ENCODE results near the gene PIGV. TPM values are rescaled to one million over a fixed set of nuclear protein-coding genes. Genes with fewer than 3 reads are reported as not detected.

PIGV gene
- total and polyA plus RNA-seq, 2 donors (not counting 1 experiment from before 2014, with no cell fraction given), result 9.2 to 17.4 TPM

DNA sequence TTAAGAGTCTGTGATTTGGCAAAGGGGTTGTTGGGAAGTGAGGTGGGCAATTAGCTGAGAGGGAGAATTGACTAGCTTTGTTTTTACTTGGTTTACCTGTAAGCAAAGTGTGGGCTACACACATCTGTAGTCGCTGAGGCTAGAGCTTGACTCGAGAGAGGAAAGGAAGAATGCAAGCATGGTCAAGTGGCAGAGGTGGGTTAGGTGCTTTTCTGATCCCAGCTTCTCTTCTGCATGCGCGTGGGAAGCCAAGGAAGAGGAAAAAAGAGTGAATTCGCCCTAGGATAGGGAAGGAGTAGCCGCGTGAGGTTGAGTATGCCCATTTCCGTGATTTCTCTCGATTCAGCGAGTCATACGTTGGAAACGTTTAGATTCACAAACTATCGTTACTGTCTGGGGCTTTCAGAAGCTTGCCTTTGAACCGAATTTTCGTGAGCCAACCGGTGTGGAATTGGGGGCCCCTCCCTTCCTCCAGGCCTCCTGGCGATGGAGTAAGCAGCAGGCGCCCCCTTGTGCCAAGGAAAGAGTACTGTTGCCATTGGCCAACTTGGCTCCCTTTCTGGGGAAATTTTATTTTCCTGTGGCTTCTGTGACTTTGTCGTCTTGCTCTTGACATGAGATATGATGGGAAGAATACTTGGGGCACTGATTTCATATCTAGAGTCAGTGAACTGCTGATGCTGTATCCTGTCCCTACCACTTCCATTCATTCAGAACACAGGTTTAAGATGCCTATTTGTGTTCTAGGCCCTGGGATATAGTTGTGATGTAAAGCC, 1.3 kb downstream of the PIGV start:
- H3K4me1 Mint-ChIP-seq, result peaks cover 45% of the 10 kb centered on the region
- Histone ChIP-seq H3K9ac (ENCODE audit: low read length) (peak overlapping the region; percentile 85), H4K20me1 (ENCODE audit: control insufficient read depth, insufficient read depth, low read length, poor library complexity, severe bottlenecking) (no peaks in the 10 kb centered on the region), H3K36me3 (replicated peaks in 1 of 2; ENCODE audit: control extremely low read depth in 1 of 2, control insufficient read depth in 1 of 2, extremely low read depth in 1 of 2, insufficient read depth in 2 of 2, low read length in 1 of 2) (peaks cover 0 to 13% of the 10 kb centered on the region in 2 experiments), H2AFZ (ENCODE audit: insufficient read depth, low read depth, low read length, poor library complexity, severe bottlenecking) (peak overlapping the region; percentile 94), H3K79me2 (ENCODE audit: control insufficient read depth, insufficient read depth, low read length) (peaks cover 33% of the 10 kb centered on the region), H3K4me3 (ENCODE audit: control extremely low read depth in 1 of 5, extremely low read depth in 1 of 5, insufficient read depth in 1 of 5, low read depth in 2 of 5, low read length in 4 of 5) (peak overlapping the region; percentile 75 to 94 (median 91)), H3K9me3 (ENCODE audit: control extremely low read depth in 1 of 3, control insufficient read depth in 2 of 3, insufficient read depth in 1 of 3, low read length in 2 of 3) (no peaks in the 10 kb centered on the region), H3K4me1 (ENCODE audit: control insufficient read depth in 2 of 2, insufficient read depth in 2 of 2, low read length in 2 of 2) (peaks cover 30 to 42% of the 10 kb centered on the region in 2 donors), H3K27ac (ENCODE audit: low read length in 2 of 2) (peak overlapping the region; percentile 82 to 86), H3K4me2 (replicated peaks; ENCODE audit: low read depth, low read length, poor library complexity, severe bottlenecking) (peak overlapping the region; percentile 95), H3K27me3 (replicated peaks in 1 of 4; ENCODE audit: control extremely low read depth in 1 of 4, control insufficient read depth in 3 of 4, insufficient read depth in 4 of 4, low read length in 3 of 4) (no peaks in the 10 kb centered on the region)
- ATAC-seq (ENCODE audit: low read depth) (peak; percentile 41), DNase-seq (peak; percentile 89)
- no peak for TF ChIP-seq EZH2 (IDR thresholded peaks at IDR 0.05; ENCODE audit: borderline replicate concordance, insufficient read depth, low read depth, low read length, poor library complexity, severe bottlenecking)
- TF ChIP-seq, protein P1, sequence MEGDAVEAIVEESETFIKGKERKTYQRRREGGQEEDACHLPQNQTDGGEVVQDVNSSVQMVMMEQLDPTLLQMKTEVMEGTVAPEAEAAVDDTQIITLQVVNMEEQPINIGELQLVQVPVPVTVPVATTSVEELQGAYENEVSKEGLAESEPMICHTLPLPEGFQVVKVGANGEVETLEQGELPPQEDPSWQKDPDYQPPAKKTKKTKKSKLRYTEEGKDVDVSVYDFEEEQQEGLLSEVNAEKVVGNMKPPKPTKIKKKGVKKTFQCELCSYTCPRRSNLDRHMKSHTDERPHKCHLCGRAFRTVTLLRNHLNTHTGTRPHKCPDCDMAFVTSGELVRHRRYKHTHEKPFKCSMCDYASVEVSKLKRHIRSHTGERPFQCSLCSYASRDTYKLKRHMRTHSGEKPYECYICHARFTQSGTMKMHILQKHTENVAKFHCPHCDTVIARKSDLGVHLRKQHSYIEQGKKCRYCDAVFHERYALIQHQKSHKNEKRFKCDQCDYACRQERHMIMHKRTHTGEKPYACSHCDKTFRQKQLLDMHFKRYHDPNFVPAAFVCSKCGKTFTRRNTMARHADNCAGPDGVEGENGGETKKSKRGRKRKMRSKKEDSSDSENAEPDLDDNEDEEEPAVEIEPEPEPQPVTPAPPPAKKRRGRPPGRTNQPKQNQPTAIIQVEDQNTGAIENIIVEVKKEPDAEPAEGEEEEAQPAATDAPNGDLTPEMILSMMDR (IDR thresholded peaks at IDR 0.05), result peak; percentile 96
- no peaks in the 10 kb centered on the region for H3K9me3 Mint-ChIP-seq (ENCODE audit: insufficient read depth)
- no peaks in the 10 kb centered on the region for H3K27me3 Mint-ChIP-seq
- peak overlapping the region; percentile 99 for H3K27ac Mint-ChIP-seq
- CTCF ChIA-PET, result interaction anchor here (0.6 to 10.1 kb wide), 59 partner anchors 10 to 769 kb away, joined by 3 to 479 read pairs (median 5); partner anchors contain the start of genes ARID1A, HMGN2 and RPS6KA1
- intact Hi-C loops (cut with micrococcal nuclease), result loop anchor here (1.0 to 5.0 kb wide), 8 partner anchors 44 to 677 kb away; partner anchors contain the start of gene PDIK1L
- peak overlapping the region; percentile 91 for H3K4me3 Mint-ChIP-seq
- POLR2A ChIA-PET, result interaction anchor here (0.6 to 5.8 kb wide), 11 partner anchors 39 to 289 kb away, joined by 3 to 50 read pairs (median 7); no protein-coding TSS in a partner anchor
- WGBS (ENCODE audit: insufficient coverage), result under 1% methylated on average over 16 of the region's 19 CpGs

DNA sequence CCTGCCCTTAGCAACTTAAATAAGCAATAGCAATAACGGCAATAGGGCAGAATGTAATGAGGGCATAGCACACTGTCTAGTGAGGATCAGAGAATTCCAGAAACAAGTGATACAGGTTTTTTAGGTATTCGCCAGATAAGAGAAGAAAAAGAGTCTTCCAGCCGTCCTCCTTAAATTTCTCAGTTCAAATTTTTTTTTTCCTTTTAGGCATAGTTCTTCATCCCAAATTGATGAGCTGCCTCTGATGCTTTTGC, 1.8 kb downstream of the PIGV start:
- peaks cover 41% of the 10 kb centered on the region for H3K4me1 Mint-ChIP-seq
- WGBS (ENCODE audit: insufficient coverage), result no CpG with 5 or more reads among the region's 3 CpGs
- intact Hi-C loops (cut with micrococcal nuclease), result loop anchor here (1.0 to 5.0 kb wide), 7 partner anchors 44 to 677 kb away; partner anchors contain the start of gene PDIK1L

More for the DNA sequence above, 1.8 kb downstream of the PIGV start:
- H3K27ac Mint-ChIP-seq, result no peak overlapping the region
- POLR2A ChIA-PET, result interaction anchor here (1.3 to 5.8 kb wide), 7 partner anchors 39 to 188 kb away, joined by 3 to 50 read pairs (median 7); no protein-coding TSS in a partner anchor
- H3K4me3 ChIP-seq (ENCODE audit: control extremely low read depth in 1 of 5, extremely low read depth in 1 of 5, insufficient read depth in 1 of 5, low read depth in 2 of 5, low read length in 4 of 5), result no peak overlapping the region
- no peaks in the 10 kb centered on the region for H3K9me3 Mint-ChIP-seq (ENCODE audit: insufficient read depth)
- no peak overlapping the region for H3K4me3 Mint-ChIP-seq
- H3K27me3 ChIP-seq (replicated peaks in 1 of 4; ENCODE audit: control extremely low read depth in 1 of 4, control insufficient read depth in 3 of 4, insufficient read depth in 4 of 4, low read length in 3 of 4), result no peaks in the 10 kb centered on the region
- H3K9ac ChIP-seq (ENCODE audit: low read length), result no peak overlapping the region
- H3K4me1 ChIP-seq (ENCODE audit: control insufficient read depth in 2 of 2, insufficient read depth in 2 of 2, low read length in 2 of 2), result peaks cover 30 to 37% of the 10 kb centered on the region in 2 donors
- peaks cover 0 to 18% of the 10 kb centered on the region in 2 experiments for H3K36me3 ChIP-seq (replicated peaks in 1 of 2; ENCODE audit: control extremely low read depth in 1 of 2, control insufficient read depth in 1 of 2, extremely low read depth in 1 of 2, insufficient read depth in 2 of 2, low read length in 1 of 2)
- ATAC-seq (ENCODE audit: low read depth) (no peak), DNase-seq (no peak)
- H3K79me2 ChIP-seq (ENCODE audit: control insufficient read depth, insufficient read depth, low read length), result peaks cover 38% of the 10 kb centered on the region
- TF ChIP-seq, protein P1 (IDR thresholded peaks at IDR 0.05), result no peak
- no peak for TF ChIP-seq EZH2 (IDR thresholded peaks at IDR 0.05; ENCODE audit: borderline replicate concordance, insufficient read depth, low read depth, low read length, poor library complexity, severe bottlenecking)
- CTCF ChIA-PET, result interaction anchor here (0.7 to 10.1 kb wide), 38 partner anchors 8 to 318 kb away, joined by 3 to 479 read pairs (median 7); partner anchors contain the start of genes ARID1A and HMGN2
- no peak overlapping the region for H2AFZ ChIP-seq (ENCODE audit: insufficient read depth, low read depth, low read length, poor library complexity, severe bottlenecking)
- no peaks in the 10 kb centered on the region for H3K9me3 ChIP-seq (ENCODE audit: control extremely low read depth in 1 of 3, control insufficient read depth in 2 of 3, insufficient read depth in 1 of 3, low read length in 2 of 3)
- H3K27me3 Mint-ChIP-seq, result no peaks in the 10 kb centered on the region
- no peak overlapping the region for H3K4me2 ChIP-seq (replicated peaks; ENCODE audit: low read depth, low read length, poor library complexity, severe bottlenecking)
- H3K27ac ChIP-seq (ENCODE audit: low read length in 2 of 2), result peak overlapping the region in 1 of 2 donors; percentile 12
- peaks cover 3% of the 10 kb centered on the region for H4K20me1 ChIP-seq (ENCODE audit: control insufficient read depth, insufficient read depth, low read length, poor library complexity, severe bottlenecking)
